Measurements from ENCODE around the gene TCTN3. TPM values are rescaled to one million over a fixed set of nuclear protein-coding genes. Genes with fewer than 3 reads are reported as not detected.
"Not testable (repeated sequence)": the region's sequence is repeated elsewhere in the genome, so short reads cannot be mapped to it uniquely, and the experiment has no call there.

The TCTN3 gene
- polyA plus RNA-seq, 4 donors: 7.8 to 59.3 (median 15.2) TPM

- H3K27ac ChIP-seq (ENCODE audit: low read depth in 1 of 3, low read length in 2 of 3): peak overlapping the region in 1 of 3 donors; percentile 71
- H3K4me1 ChIP-seq (ENCODE audit: control insufficient read depth in 3 of 3, insufficient read depth in 2 of 3, low read depth in 1 of 3, low read length in 2 of 3): peaks cover 0 to 12% (median 0%) of the 10 kb centered on the region in 3 donors
- no peaks in the 10 kb centered on the region for H3K27me3 ChIP-seq (ENCODE audit: control insufficient read depth in 3 of 3, insufficient read depth in 3 of 3, low read length in 3 of 3)
- FAIRE-seq: no peak
- WGBS, 3 donors: 14 to 67% (median 36%) methylated on average over 1 of the region's 1 CpG
- no peaks in the 10 kb centered on the region for H3K9me3 ChIP-seq (ENCODE audit: control insufficient read depth in 2 of 2, insufficient read depth in 1 of 2, low read depth in 1 of 2, low read length in 1 of 2)
- DNase-seq: peak; percentile 78 to 88
- H3K4me3 ChIP-seq (ENCODE audit: low read depth in 1 of 3, low read length in 3 of 3): no peak overlapping the region
- peaks cover 0 to 21% (median 5%) of the 10 kb centered on the region in 3 donors for H3K36me3 ChIP-seq (ENCODE audit: control insufficient read depth in 3 of 3, insufficient read depth in 2 of 3, low read depth in 1 of 3, low read length in 3 of 3)
Measured at GRCh38 chr10:95675403-95676116, 18.2 kb downstream of the TCTN3 start.

GRCh38 chr10:95674643-95675042, 19.1 kb downstream of the TCTN3 start:
- Histone ChIP-seq H3K4me1 (ENCODE audit: control insufficient read depth in 3 of 3, insufficient read depth in 2 of 3, low read depth in 1 of 3, low read length in 2 of 3) (peaks cover 0 to 12% (median 0%) of the 10 kb centered on the region in 3 donors), H3K4me3 (ENCODE audit: low read depth in 1 of 3, low read length in 3 of 3) (no peak overlapping the region), H3K27ac (ENCODE audit: low read depth in 1 of 3, low read length in 2 of 3) (peak overlapping the region in 1 of 3 donors; percentile 71), H3K36me3 (ENCODE audit: control insufficient read depth in 3 of 3, insufficient read depth in 2 of 3, low read depth in 1 of 3, low read length in 3 of 3) (peaks cover 0 to 25% (median 3%) of the 10 kb centered on the region in 3 donors), H3K9me3 (ENCODE audit: control insufficient read depth in 2 of 2, insufficient read depth in 1 of 2, low read depth in 1 of 2, low read length in 1 of 2) (no peaks in the 10 kb centered on the region), H3K27me3 (ENCODE audit: control insufficient read depth in 3 of 3, insufficient read depth in 3 of 3, low read length in 3 of 3) (no peaks in the 10 kb centered on the region)
- DNase-seq (no peak), FAIRE-seq (no peak)
- WGBS, 3 donors: 93 to 98% (median 96%) methylated on average over 1 of the region's 1 CpG

GRCh38 chr10:95672641-95673040, 21.1 kb downstream of the TCTN3 start:
- Histone ChIP-seq H3K4me1 (ENCODE audit: control insufficient read depth in 3 of 3, insufficient read depth in 2 of 3, low read depth in 1 of 3, low read length in 2 of 3) (peaks cover 0 to 12% (median 0%) of the 10 kb centered on the region in 3 donors), H3K36me3 (ENCODE audit: control insufficient read depth in 3 of 3, insufficient read depth in 2 of 3, low read depth in 1 of 3, low read length in 3 of 3) (peaks cover 0 to 21% (median 0%) of the 10 kb centered on the region in 3 donors)
- FAIRE-seq; H3K27me3 ChIP-seq (ENCODE audit: control insufficient read depth in 3 of 3, insufficient read depth in 3 of 3, low read length in 3 of 3); H3K27ac ChIP-seq (ENCODE audit: low read depth in 1 of 3, low read length in 2 of 3); H3K4me3 ChIP-seq (ENCODE audit: low read depth in 1 of 3, low read length in 3 of 3); DNase-seq; H3K9me3 ChIP-seq (ENCODE audit: control insufficient read depth in 2 of 2, insufficient read depth in 1 of 2, low read depth in 1 of 2, low read length in 1 of 2): not testable (repeated sequence)
- 97 to 99% (median 98%) methylated on average over 7 of the region's 7 CpGs for WGBS, 3 donors

- Histone ChIP-seq H3K27ac (ENCODE audit: low read depth in 1 of 3, low read length in 2 of 3) (no peak overlapping the region), H3K4me1 (ENCODE audit: control insufficient read depth in 3 of 3, insufficient read depth in 2 of 3, low read depth in 1 of 3, low read length in 2 of 3) (no peaks in the 10 kb centered on the region), H3K27me3 (ENCODE audit: control insufficient read depth in 3 of 3, insufficient read depth in 3 of 3, low read length in 3 of 3) (no peaks in the 10 kb centered on the region), H3K4me3 (ENCODE audit: low read depth in 1 of 3, low read length in 3 of 3) (no peak overlapping the region), H3K36me3 (ENCODE audit: control insufficient read depth in 3 of 3, insufficient read depth in 2 of 3, low read depth in 1 of 3, low read length in 3 of 3) (peaks cover 0 to 22% (median 2%) of the 10 kb centered on the region in 3 donors), H3K9me3 (ENCODE audit: control insufficient read depth in 2 of 2, insufficient read depth in 1 of 2, low read depth in 1 of 2, low read length in 1 of 2) (no peaks in the 10 kb centered on the region)
- FAIRE-seq: no peak
- DNase-seq: no peak
Measured at GRCh38 chr10:95664543-95664942, 29.2 kb downstream of the TCTN3 start.

- no peak overlapping the region for H3K27ac ChIP-seq (ENCODE audit: low read depth in 1 of 3, low read length in 2 of 3)
- WGBS, 3 donors: 14 to 36% (median 25%) methylated on average over 1 of the region's 1 CpG
- no peak for FAIRE-seq
Measured at GRCh38 chr10:95663496-95663895, 30.2 kb downstream of the TCTN3 start.

GRCh38 chr10:95661818-95662217, 31.9 kb downstream of the TCTN3 start:
- Histone ChIP-seq H3K4me1 (ENCODE audit: control insufficient read depth in 3 of 3, insufficient read depth in 2 of 3, low read depth in 1 of 3, low read length in 2 of 3) (peaks cover 0 to 4% (median 0%) of the 10 kb centered on the region in 3 donors), H3K27ac (ENCODE audit: low read depth in 1 of 3, low read length in 2 of 3) (peak overlapping the region in 1 of 3 donors; percentile 9), H3K27me3 (ENCODE audit: control insufficient read depth in 3 of 3, insufficient read depth in 3 of 3, low read length in 3 of 3) (no peaks in the 10 kb centered on the region), H3K4me3 (ENCODE audit: low read depth in 1 of 3, low read length in 3 of 3) (no peak overlapping the region), H3K36me3 (ENCODE audit: control insufficient read depth in 3 of 3, insufficient read depth in 2 of 3, low read depth in 1 of 3, low read length in 3 of 3) (peaks cover 0 to 22% (median 2%) of the 10 kb centered on the region in 3 donors), H3K9me3 (ENCODE audit: control insufficient read depth in 2 of 2, insufficient read depth in 1 of 2, low read depth in 1 of 2, low read length in 1 of 2) (no peaks in the 10 kb centered on the region)
- FAIRE-seq: no peak
- no peak for DNase-seq
- WGBS, 3 donors: 74 to 93% (median 91%) methylated on average over 1 of the region's 1 CpG

More at GRCh38 chr10:95663496-95663895, 30.2 kb downstream of the TCTN3 start:
- no peaks in the 10 kb centered on the region for H3K9me3 ChIP-seq (ENCODE audit: control insufficient read depth in 2 of 2, insufficient read depth in 1 of 2, low read depth in 1 of 2, low read length in 1 of 2)
- H3K4me3 ChIP-seq (ENCODE audit: low read depth in 1 of 3, low read length in 3 of 3): no peak overlapping the region
- H3K36me3 ChIP-seq (ENCODE audit: control insufficient read depth in 3 of 3, insufficient read depth in 2 of 3, low read depth in 1 of 3, low read length in 3 of 3): peaks cover 0 to 22% (median 2%) of the 10 kb centered on the region in 3 donors
- no peaks in the 10 kb centered on the region for H3K4me1 ChIP-seq (ENCODE audit: control insufficient read depth in 3 of 3, insufficient read depth in 2 of 3, low read depth in 1 of 3, low read length in 2 of 3)
- no peaks in the 10 kb centered on the region for H3K27me3 ChIP-seq (ENCODE audit: control insufficient read depth in 3 of 3, insufficient read depth in 3 of 3, low read length in 3 of 3)
- no peak for DNase-seq

GRCh38 chr10:95660283-95660682, 33.4 kb downstream of the TCTN3 start:
- DNase-seq (no peak), FAIRE-seq (no peak)
- Histone ChIP-seq H3K4me3 (ENCODE audit: low read depth in 1 of 3, low read length in 3 of 3) (no peak overlapping the region), H3K9me3 (ENCODE audit: control insufficient read depth in 2 of 2, insufficient read depth in 1 of 2, low read depth in 1 of 2, low read length in 1 of 2) (no peaks in the 10 kb centered on the region), H3K36me3 (ENCODE audit: control insufficient read depth in 3 of 3, insufficient read depth in 2 of 3, low read depth in 1 of 3, low read length in 3 of 3) (peaks cover 0 to 17% (median 2%) of the 10 kb centered on the region in 3 donors), H3K27ac (ENCODE audit: low read depth in 1 of 3, low read length in 2 of 3) (no peak overlapping the region), H3K27me3 (ENCODE audit: control insufficient read depth in 3 of 3, insufficient read depth in 3 of 3, low read length in 3 of 3) (no peaks in the 10 kb centered on the region), H3K4me1 (ENCODE audit: control insufficient read depth in 3 of 3, insufficient read depth in 2 of 3, low read depth in 1 of 3, low read length in 2 of 3) (peaks cover 0 to 4% (median 0%) of the 10 kb centered on the region in 3 donors)

- no peak for DNase-seq
- peaks cover 0 to 12% (median 0%) of the 10 kb centered on the region in 3 donors for H3K36me3 ChIP-seq (ENCODE audit: control insufficient read depth in 3 of 3, insufficient read depth in 2 of 3, low read depth in 1 of 3, low read length in 3 of 3)
- H3K4me1 ChIP-seq (ENCODE audit: control insufficient read depth in 3 of 3, insufficient read depth in 2 of 3, low read depth in 1 of 3, low read length in 2 of 3): peaks cover 0 to 9% (median 4%) of the 10 kb centered on the region in 3 donors
- no peaks in the 10 kb centered on the region for H3K27me3 ChIP-seq (ENCODE audit: control insufficient read depth in 3 of 3, insufficient read depth in 3 of 3, low read length in 3 of 3)
- no peak for FAIRE-seq
- no peaks in the 10 kb centered on the region for H3K9me3 ChIP-seq (ENCODE audit: control insufficient read depth in 2 of 2, insufficient read depth in 1 of 2, low read depth in 1 of 2, low read length in 1 of 2)
- peak overlapping the region in 1 of 3 donors; percentile 90 for H3K27ac ChIP-seq (ENCODE audit: low read depth in 1 of 3, low read length in 2 of 3)
- 48 to 93% (median 89%) methylated on average over 1 of the region's 1 CpG for WGBS, 3 donors
- H3K4me3 ChIP-seq (ENCODE audit: low read depth in 1 of 3, low read length in 3 of 3): peak overlapping the region in 2 of 3 donors; percentile 81 to 97
Measured at GRCh38 chr10:95657250-95657649, 36.5 kb downstream of the TCTN3 start.

Data from small intestine (tissue), 7 donors.